GM21786 (cell line): ENCODE data around the gene PTOV1.

Experiments
- ATAC-seq: cut with Tn5 transposase; IDR thresholded peaks from one replicate; pipeline ENCODE4 v1.9.1; 2021; ENCODE audit not compliant: unreplicated experiment

Gene PTOV1

GRCh38 chr19:49850487-49851342 is at the start of gene PTOV1:
TSS of gene PTOV1 (plus strand) at chr19:49851159.
- peak; percentile 71 for ATAC-seq

DNA sequence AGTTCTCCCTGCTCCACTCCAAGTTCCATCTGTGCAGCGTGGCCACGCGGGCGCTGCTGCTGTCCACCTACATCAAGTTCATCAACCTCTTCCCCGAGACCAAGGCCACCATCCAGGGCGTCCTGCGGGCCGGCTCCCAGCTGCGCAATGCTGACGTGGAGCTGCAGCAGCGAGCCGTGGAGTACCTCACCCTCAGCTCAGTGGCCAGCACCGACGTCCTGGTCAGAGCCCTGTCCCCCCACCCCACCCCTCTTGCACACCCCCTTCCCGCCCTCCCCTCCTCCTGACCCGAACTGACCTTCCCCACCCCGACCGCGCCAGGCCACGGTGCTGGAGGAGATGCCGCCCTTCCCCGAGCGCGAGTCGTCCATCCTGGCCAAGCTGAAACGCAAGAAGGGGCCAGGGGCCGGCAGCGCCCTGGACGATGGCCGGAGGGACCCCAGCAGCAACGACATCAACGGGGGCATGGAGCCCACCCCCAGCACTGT is 49.5 kb upstream of the PTOV1 start:
- ATAC-seq = no peak

DNA sequence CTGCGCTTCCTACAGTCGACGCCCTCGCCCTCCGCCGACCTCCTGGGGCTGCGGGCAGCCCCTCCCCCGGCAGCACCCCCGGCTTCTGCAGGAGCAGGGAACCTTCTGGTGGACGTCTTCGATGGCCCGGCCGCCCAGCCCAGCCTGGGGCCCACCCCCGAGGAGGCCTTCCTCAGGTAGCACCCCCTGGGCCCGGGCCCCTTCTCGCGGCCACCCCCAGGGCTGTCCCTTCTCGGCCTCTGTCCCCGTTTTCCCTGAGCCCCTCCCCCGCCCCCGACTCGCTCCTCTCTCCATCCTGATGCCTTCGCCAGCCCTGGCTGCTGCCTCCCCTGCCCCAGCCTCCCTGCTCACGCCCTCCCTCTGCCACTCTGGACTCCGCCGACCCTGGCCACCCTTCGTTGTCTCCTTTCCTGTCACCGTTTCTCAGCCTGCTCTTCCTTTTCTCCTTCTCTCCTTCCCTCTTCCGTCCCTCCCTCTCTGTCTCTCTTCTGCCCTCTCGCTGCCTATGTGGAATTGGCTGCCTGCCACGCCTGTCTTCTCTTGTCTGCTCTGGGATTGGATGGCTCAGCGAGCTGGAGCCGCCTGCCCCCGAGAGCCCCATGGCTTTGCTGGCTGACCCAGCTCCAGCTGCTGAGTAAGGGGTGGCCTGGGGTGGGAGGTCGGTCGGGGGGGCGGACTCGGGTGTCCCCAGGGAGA is 48.8 kb upstream of the PTOV1 start:
- ATAC-seq = no peak

GRCh38 chr19:49802836-49803528 is 48.0 kb upstream of the PTOV1 start:
- no peak for ATAC-seq

- ATAC-seq = no peak
Observed at GRCh38 chr19:49803529-49803856, 47.5 kb upstream of the PTOV1 start.

DNA sequence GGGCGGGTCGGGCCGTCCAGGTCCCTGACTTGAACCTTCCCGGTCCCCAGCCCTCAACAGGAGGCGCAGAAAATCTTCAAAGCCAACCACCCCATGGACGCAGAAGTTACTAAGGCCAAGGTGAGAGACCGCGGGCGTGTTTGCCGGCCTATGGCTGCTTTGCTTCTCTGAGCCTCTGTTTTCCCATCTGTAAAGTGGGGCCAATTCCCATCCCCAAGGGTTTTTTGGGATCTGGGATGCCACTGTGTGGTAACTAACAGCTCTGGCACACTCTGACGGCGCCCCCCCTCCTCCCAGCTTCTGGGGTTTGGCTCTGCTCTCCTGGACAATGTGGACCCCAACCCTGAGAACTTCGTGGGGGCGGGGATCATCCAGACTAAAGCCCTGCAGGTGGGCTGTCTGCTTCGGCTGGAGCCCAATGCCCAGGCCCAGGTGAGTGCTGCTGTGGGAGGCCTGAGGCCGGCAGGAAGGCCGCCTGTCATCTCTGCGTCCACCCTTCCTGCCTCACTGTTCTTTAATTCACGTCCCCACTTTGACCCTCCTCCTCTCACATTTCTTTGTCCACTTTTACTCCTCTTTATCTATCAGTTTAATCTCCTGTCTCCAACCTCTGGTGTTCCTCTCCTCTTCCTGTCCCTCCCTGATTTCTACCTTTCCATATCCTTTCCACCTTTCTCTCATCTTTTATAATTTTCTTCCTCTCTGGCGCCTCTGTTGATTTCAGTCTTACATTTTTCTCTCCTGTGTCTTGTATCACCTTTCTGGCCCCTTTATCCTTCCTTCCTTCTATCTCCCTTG is 44.9 kb upstream of the PTOV1 start:
- ATAC-seq = no peak

- ATAC-seq = no peak
Observed at GRCh38 chr19:49806620-49806959, 44.4 kb upstream of the PTOV1 start.

- no peak for ATAC-seq
Observed at GRCh38 chr19:49807058-49807903, 43.7 kb upstream of the PTOV1 start.

DNA sequence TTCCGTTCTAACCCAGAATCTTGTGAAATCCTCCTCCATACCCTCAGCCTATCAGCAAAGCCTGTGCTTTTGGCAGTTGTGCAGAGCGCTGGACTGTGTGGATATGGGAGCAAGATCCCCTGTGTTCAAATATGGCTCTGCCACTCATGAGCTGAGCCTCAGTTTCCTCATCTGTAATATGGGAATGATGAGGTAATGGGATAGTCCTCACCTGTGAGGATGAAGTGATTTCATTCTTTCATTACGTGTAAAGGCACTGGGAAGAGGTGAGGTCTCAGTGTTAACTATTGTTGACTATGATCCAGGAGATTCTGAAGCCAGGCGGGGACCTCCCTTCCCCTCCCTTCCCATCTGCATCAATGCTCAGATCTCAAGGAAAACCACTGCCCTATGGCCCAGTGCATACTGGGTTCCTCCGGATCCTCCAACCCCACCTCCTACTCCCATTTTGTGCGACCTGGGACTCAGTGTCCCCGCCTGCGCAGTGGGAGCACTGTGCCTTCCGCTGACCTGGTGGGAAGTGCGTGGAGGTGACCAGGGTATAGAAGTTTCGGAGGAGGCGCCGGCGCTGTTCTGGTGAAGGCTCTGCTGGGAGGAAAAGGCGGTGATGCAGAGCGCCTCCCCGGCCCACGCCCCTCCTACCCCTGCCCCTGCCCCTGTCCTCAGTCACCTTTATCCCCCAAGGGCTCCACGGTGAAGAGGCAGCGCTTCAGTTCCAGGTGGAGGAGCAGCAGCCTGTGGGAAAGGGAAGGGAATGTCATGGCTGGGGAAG is 42.9 kb upstream of the PTOV1 start:
- ATAC-seq = no peak

GRCh38 chr19:49808711-49809159 is 42.2 kb upstream of the PTOV1 start:
- ATAC-seq = no peak

DNA sequence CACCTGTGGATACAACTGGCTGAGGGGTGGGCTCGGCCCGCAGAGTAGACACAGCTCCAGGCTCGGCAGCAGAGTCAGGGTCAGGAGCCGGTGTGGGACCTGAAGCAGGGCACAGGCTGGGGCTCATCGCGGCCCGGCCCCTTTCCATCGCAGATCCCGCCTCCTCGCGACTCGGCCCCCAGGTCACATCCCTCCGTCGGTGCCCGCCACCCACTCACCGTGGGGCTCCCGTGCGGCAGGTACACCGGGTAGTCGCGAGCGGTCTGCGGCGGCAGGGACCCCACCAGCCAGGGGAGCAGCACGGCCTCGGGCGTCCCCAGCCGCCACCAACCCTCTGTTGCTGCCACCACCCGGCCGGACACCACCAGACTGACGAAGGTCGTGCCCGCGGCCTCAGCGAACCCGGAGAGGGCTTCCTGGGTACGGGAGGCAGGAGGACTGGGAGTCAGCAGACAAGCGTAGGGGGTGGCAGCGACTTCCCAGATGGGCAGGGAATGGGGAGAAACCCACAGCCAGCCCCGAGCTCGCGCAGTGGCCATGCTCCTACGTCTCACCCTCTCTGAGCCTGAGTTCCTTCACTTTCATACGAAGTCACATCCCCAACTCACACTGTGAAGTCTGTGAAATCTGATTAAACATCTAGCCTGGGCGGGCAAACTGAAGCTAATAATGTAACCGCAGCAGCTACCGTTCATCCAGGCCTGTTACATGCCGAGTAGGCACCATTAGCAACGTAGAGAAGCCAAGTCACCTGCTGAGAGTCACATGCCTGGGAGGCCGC is 41.6 kb upstream of the PTOV1 start:
- ATAC-seq = no peak

- ATAC-seq = no peak
Observed at GRCh38 chr19:49809941-49810389, 41.0 kb upstream of the PTOV1 start.

GRCh38 chr19:49811328-49811727 is 39.6 kb upstream of the PTOV1 start:
- no peak for ATAC-seq

DNA sequence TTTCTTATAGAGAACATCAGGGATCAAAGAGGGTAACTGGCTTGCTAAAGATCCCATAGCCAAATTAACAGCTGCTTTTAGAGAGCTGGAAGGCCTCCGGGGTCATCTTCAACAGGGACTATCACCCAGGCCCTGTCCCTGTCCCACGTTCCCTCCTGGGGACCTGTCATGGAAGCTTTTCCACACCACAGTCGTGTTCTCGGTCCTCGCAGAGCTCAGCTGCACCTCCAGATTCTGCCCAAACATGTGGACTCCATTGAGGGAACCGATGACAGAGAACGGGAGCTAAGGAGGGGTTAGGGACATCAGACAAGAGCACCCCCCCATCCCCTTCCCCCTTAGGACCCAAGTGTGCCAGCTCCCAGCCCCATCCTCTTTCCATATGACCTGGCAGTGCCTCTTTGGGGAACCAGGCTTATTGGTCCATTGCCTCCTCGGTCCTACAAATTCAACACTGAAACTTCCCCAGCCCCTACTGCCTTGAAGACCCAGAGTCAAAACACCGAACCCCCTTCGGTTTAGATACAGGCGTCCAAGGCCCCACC is 38.4 kb upstream of the PTOV1 start:
- ATAC-seq = no peak

DNA sequence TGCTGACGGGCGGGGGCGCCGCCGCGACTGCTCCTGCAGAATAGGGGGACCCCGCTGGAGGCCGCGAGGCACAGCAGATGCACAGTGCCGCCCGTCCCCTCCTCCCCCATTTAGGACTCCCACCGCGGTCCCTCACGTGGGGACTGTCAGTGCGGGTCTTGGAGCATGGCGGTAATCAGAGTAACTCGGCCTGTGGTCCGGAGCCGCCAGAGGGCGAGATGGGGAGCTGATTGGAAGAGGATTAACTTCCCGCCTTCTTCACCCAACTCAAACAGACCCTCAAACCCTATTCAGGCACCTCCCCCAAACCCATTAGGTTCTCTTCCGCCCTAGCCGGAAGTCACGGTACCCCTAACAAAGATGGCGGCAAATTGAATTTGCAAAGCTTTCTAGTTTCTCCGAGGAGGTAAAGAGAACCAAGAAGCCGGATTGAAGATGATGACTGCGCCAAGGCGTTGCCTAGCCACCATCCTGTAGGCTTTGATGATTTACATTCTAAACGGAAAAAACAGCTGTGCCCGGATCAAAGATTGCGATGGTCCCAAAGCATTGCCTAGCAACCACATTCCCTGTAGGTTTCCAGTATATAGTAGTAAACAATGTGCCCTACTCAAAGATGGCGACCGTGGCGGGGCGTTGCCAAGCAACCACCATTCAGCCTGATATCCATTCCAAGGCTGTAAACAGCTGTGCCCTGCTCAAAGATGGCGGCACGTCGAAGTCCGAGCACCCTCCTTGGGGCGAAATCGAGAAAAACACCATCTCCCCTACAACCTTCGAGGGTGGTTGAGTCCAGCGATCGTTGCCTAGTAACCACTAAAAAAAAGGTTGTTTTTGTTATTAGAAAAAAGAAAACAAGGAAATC is 37.7 kb upstream of the PTOV1 start, which contains the start of gene FUZ:
Gene FUZ, minus strand, starts transcription at position 296 of the 865 bp plus-strand sequence. Its CDS starts 186 bp downstream, at position 110.
- peak; percentile 48 for ATAC-seq

DNA sequence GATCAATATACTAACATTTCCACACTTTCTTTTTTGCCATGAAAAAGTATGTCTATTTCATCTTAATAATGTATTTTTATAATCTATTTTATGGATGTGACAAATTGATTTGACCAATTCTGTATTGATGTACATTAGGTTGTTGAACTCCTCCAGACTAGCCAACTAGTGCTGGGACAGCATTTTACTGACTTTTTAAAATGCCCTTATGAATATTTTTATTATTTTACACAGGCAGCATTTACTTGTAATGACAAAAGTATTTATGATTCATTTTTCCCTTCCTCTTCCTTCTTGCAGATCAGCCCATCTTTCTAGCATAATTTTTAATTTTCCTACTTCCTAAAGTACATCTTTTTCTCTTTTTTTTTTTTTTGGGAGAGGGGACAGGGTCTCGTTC is 36.9 kb upstream of the PTOV1 start:
- no peak for ATAC-seq

- no peak for ATAC-seq
Observed at GRCh38 chr19:49816590-49816989, 34.4 kb upstream of the PTOV1 start.
